A549 (cell line): ENCODE results near the gene DIPK1B. TPM values are rescaled to one million over a fixed set of nuclear protein-coding genes. Genes with fewer than 3 reads are reported as not detected.

Experiments used
- ATAC-seq, 2 experiments: fragments of 200-7000 bp in 1 of 2; fragments of >200 bp in 1 of 2; cut with Nextera tagmentation in 1 of 2; cut with Tn5 transposase in 1 of 2; 3 replicates each; pipeline versions ENCODE4 v1.8.0 to v1.9.1; 2018 to 2020; ENCODE audit warnings: mild to moderate bottlenecking in 1 of 2, moderate library complexity in 1 of 2
- CTCF ChIA-PET: fragments of 300-600 bp; sonication (Branson Sonifier 250); formaldehyde crosslinking; extraction: SDS; loops from one replicate; lab custom pipeline; 2021; ENCODE audit warnings: antibody characterized with exemption, inconsistent platforms; lab: Yijun Ruan, JAX
- POLR2A ChIA-PET: fragments of 350-600 bp; formaldehyde crosslinking; extraction: SDS; loops from one replicate; lab custom pipeline; 2021; ENCODE audit warnings: antibody characterized with exemption, inconsistent platforms; lab: Yijun Ruan, JAX
- DNase-seq, 2 experiments: peaks; one replicate each; pipeline versions ENCODE4 v3.0.0 to v3.0.0-alpha.2; 2011 to 2016; ENCODE audit warnings: low read depth in 1 of 2, low spot score in 1 of 2
- FAIRE-seq: peaks from 2 replicates; lab custom pipeline; 2011; peaks lifted over from hg19 to GRCh38; lab: Jason Lieb, UNC
- H3K27ac ChIP-seq, 2 experiments: fragments of >200 bp; sonication (Bioruptor Twin); formaldehyde crosslinking; 3 replicates each; pipeline ENCODE4 v1.5.1; 2016 to 2017
- H3K4me1 ChIP-seq: fragments of >200 bp; sonication (Bioruptor Twin); formaldehyde crosslinking; 3 replicates; pipeline ENCODE4 v1.6.1; 2016
- H3K4me2 ChIP-seq: fragments of >200 bp; sonication (Bioruptor Twin); formaldehyde crosslinking; 3 replicates; pipeline ENCODE4 v1.6.1; 2016
- H3K4me3 ChIP-seq: fragments of >200 bp; sonication (Bioruptor Twin); formaldehyde crosslinking; 3 replicates; pipeline ENCODE4 v1.5.1; 2016
- H3K9me3 ChIP-seq: fragments of >200 bp; sonication (Bioruptor Twin); formaldehyde crosslinking; 3 replicates; pipeline ENCODE4 v1.6.1; 2016
- CBX2 ChIP-seq: fragments of 200-600 bp; sonication (generic); IDR thresholded peaks from 2 replicates; pipeline ENCODE4 v1.6.1; 2016; ENCODE audit warnings: low read depth, mild to moderate bottlenecking, borderline replicate concordance
- EHF ChIP-seq: fragments of 250-450 bp; sonication (Bioruptor Pico); IDR thresholded peaks from 2 replicates; pipeline ENCODE4 v1.5.0; 2020; ENCODE audit warnings: mild to moderate bottlenecking
- EHMT2 ChIP-seq: fragments of 200-600 bp; sonication (generic); IDR thresholded peaks from 2 replicates; pipeline ENCODE4 v1.6.1; 2016; ENCODE audit warnings: antibody characterized with exemption, low read depth, mild to moderate bottlenecking, moderate library complexity
- EP300 ChIP-seq, 2 experiments: fragments of >200 bp; sonication (Bioruptor Twin); formaldehyde crosslinking; IDR thresholded peaks; 2 replicates in 1 of 2; 3 replicates in 1 of 2; pipeline ENCODE4 v1.6.1; 2016 to 2017
- FOSL2 ChIP-seq, 2 experiments: fragments of 450-650 bp in 1 of 2; fragments of >200 bp in 1 of 2; sonication (Bioruptor Twin) in 1 of 2; formaldehyde crosslinking; IDR thresholded peaks; 2 replicates each; pipeline versions ENCODE4 v1.5.0 to v1.6.1; 2016 to 2020; ENCODE audit warnings: mild to moderate bottlenecking in 1 of 2, moderate library complexity in 1 of 2
- HEYL ChIP-seq: fragments of 250-450 bp; sonication (Bioruptor Pico); IDR thresholded peaks from 2 replicates; pipeline ENCODE4 v1.8.0; 2021; ENCODE audit warnings: mild to moderate bottlenecking, moderate library complexity
- HMGXB4 ChIP-seq: fragments of 250-450 bp; sonication (Bioruptor Pico); IDR thresholded peaks from 2 replicates; pipeline ENCODE4 v1.5.0; 2021; ENCODE audit warnings: mild to moderate bottlenecking, moderate library complexity, borderline replicate concordance
- HOXA7 ChIP-seq: fragments of 250-450 bp; sonication (Bioruptor Pico); IDR thresholded peaks from 2 replicates; pipeline ENCODE4 v1.5.0; 2020; ENCODE audit warnings: mild to moderate bottlenecking, moderate library complexity
- HOXB13 ChIP-seq: fragments of 250-450 bp; sonication (Bioruptor Pico); IDR thresholded peaks from 2 replicates; pipeline ENCODE4 v1.5.0; 2020; ENCODE audit warnings: low read depth, mild to moderate bottlenecking, moderate library complexity
- JUN ChIP-seq, 2 experiments: fragments of >200 bp; sonication (Bioruptor Twin); formaldehyde crosslinking; IDR thresholded peaks; 2 replicates in 1 of 2; 3 replicates in 1 of 2; pipeline ENCODE4 v1.6.1; 2016 to 2017
- KDM1A ChIP-seq: fragments of 200-600 bp; sonication (generic); IDR thresholded peaks from 2 replicates; pipeline ENCODE4 v1.6.1; 2016; ENCODE audit warnings: low read depth, mild to moderate bottlenecking
- MAFK ChIP-seq: fragments of 450-650 bp; IDR thresholded peaks from 2 replicates; pipeline ENCODE4 v1.6.1; 2014; ENCODE audit not compliant: partially characterized antibody
- RAD21 ChIP-seq, 2 experiments: fragments of >200 bp in 1 of 2; sonication (Bioruptor Twin) in 1 of 2; formaldehyde crosslinking in 1 of 2; IDR thresholded peaks in 1 of 2; conservative IDR thresholded peaks in 1 of 2; 2 replicates in 1 of 2; 3 replicates in 1 of 2; pipeline ENCODE4 v1.6.1; 2012 to 2018; ENCODE audit warnings: inconsistent platforms in 1 of 2
- SREBF2 ChIP-seq: fragments of 450-650 bp; IDR thresholded peaks from 2 replicates; pipeline ENCODE4 v1.6.1; 2014; ENCODE audit warnings: mild to moderate bottlenecking, moderate library complexity
- ZC3H11A ChIP-seq: fragments of 450-650 bp; IDR thresholded peaks from 2 replicates; pipeline ENCODE4 v1.6.1; 2014; ENCODE audit warnings: antibody characterized with exemption, mild to moderate bottlenecking
- WGBS: methylation state at CpG from one replicate; pipeline ENCODE4 v1.1.6; 2017; ENCODE audit errors: missing lambda C conversion rate; 5-methylcytosine and 5-hydroxymethylcytosine counted together
- polyA plus RNA-seq, 4 experiments: library from polyadenylated mRNA; depleted of rRNA in 3 of 4; stranded (reverse); fragments of >200 nt; fragmentation: RNase III in 1 of 4; extraction: RNeasy Plus Mini Kit Qiagen cat#74134 plus additional on column Dnase treatment in 1 of 4; gene quantifications; 2 replicates in 3 of 4; 3 replicates in 1 of 4; pipeline ENCODE4 v1.2.3, GENCODE V29; 2011 to 2017
- TF ChIP-seq, protein P1 (sequence below): fragments of 250-450 bp; sonication (Bioruptor Pico); IDR thresholded peaks from 2 replicates; pipeline ENCODE4 v1.5.0; 2020; ENCODE audit warnings: low read depth, mild to moderate bottlenecking, moderate library complexity
- TF ChIP-seq, protein P2 (sequence below): fragments of 200-600 bp; sonication (generic); IDR thresholded peaks from 2 replicates; pipeline ENCODE4 v1.6.1; 2016; ENCODE audit warnings: antibody characterized with exemption, mild to moderate bottlenecking, moderate library complexity

The DIPK1B gene
- polyA plus RNA-seq, 2 of the 4 experiments (the other 2 are of a cell fraction) = 6.7 TPM

- no peak overlapping the region for H3K27ac ChIP-seq
- CTCF ChIA-PET = interaction anchor here (0.7 to 7.9 kb wide), 15 partner anchors 9 to 184 kb away, joined by 3 to 186 read pairs (median 9); partner anchors contain the start of genes AGPAT2 and EGFL7
- no peak overlapping the region for H3K4me2 ChIP-seq
- no peak for ATAC-seq
- WGBS = 94% methylated on average over 20 of the region's 36 CpGs
- no peak for FAIRE-seq
- no peaks in the 10 kb centered on the region for H3K9me3 ChIP-seq
- H3K4me3 ChIP-seq = no peak overlapping the region
- DNase-seq = no peak
- no peak for TF ChIP-seq EHF (CRISPR knock-in tag)
- POLR2A ChIA-PET = interaction anchor here (1.3 kb wide), 1 partner anchor 23 kb away, joined by 6 read pairs; no protein-coding TSS in a partner anchor
- peaks cover 50% of the 10 kb centered on the region for H3K4me1 ChIP-seq
Measured at GRCh38 chr9:136670576-136671253, 41.7 kb upstream of the DIPK1B start.

GRCh38 chr9:136671254-136671614 is 41.1 kb upstream of the DIPK1B start:
- CTCF ChIA-PET = interaction anchor here (0.7 to 7.9 kb wide), 29 partner anchors 10 to 325 kb away, joined by 3 to 186 read pairs (median 6); partner anchors contain the start of genes AGPAT2, EGFL7 and SNAPC4
- no peaks in the 10 kb centered on the region for H3K9me3 ChIP-seq
- no peak overlapping the region for H3K4me3 ChIP-seq
- H3K4me2 ChIP-seq = no peak overlapping the region
- TF ChIP-seq ZC3H11A (no peak), EHMT2 (no peak), MAFK (no peak), HMGXB4 (no peak), HOXB13 (CRISPR knock-in tag) (no peak), JUN (IDR thresholded peaks at IDR 0.05) (no peak), HOXA7 (CRISPR knock-in tag) (no peak), CBX2 (no peak), FOSL2 (IDR thresholded peaks at IDR 0.05) (no peak), FOSL2 (CRISPR knock-in tag; IDR thresholded peaks at IDR 0.05) (no peak), EP300 (IDR thresholded peaks at IDR 0.05) (no peak), KDM1A (no peak), SREBF2 (no peak), RAD21 (conservative IDR thresholded peaks at IDR 0.05 in 1 of 2, IDR thresholded peaks at IDR 0.05 in 1 of 2) (no peak), HEYL (CRISPR knock-in tag) (no peak)
- TF ChIP-seq, protein P1, sequence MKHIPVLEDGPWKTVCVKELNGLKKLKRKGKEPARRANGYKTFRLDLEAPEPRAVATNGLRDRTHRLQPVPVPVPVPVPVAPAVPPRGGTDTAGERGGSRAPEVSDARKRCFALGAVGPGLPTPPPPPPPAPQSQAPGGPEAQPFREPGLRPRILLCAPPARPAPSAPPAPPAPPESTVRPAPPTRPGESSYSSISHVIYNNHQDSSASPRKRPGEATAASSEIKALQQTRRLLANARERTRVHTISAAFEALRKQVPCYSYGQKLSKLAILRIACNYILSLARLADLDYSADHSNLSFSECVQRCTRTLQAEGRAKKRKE (CRISPR knock-in tag) = no peak
- TF ChIP-seq, protein P2, sequence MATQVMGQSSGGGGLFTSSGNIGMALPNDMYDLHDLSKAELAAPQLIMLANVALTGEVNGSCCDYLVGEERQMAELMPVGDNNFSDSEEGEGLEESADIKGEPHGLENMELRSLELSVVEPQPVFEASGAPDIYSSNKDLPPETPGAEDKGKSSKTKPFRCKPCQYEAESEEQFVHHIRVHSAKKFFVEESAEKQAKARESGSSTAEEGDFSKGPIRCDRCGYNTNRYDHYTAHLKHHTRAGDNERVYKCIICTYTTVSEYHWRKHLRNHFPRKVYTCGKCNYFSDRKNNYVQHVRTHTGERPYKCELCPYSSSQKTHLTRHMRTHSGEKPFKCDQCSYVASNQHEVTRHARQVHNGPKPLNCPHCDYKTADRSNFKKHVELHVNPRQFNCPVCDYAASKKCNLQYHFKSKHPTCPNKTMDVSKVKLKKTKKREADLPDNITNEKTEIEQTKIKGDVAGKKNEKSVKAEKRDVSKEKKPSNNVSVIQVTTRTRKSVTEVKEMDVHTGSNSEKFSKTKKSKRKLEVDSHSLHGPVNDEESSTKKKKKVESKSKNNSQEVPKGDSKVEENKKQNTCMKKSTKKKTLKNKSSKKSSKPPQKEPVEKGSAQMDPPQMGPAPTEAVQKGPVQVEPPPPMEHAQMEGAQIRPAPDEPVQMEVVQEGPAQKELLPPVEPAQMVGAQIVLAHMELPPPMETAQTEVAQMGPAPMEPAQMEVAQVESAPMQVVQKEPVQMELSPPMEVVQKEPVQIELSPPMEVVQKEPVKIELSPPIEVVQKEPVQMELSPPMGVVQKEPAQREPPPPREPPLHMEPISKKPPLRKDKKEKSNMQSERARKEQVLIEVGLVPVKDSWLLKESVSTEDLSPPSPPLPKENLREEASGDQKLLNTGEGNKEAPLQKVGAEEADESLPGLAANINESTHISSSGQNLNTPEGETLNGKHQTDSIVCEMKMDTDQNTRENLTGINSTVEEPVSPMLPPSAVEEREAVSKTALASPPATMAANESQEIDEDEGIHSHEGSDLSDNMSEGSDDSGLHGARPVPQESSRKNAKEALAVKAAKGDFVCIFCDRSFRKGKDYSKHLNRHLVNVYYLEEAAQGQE = no peak
- DNase-seq (peak in 1 of 2 experiments; percentile 54), FAIRE-seq (no peak), ATAC-seq (peak in 1 of 2 experiments; percentile 10; a peak in 2 of 6 replicates)
- H3K4me1 ChIP-seq = peaks cover 54% of the 10 kb centered on the region
- POLR2A ChIA-PET = interaction anchor here (0.8 to 1.3 kb wide), 2 partner anchors 22 to 57 kb away, joined by 3 to 6 read pairs; no protein-coding TSS in a partner anchor
- H3K27ac ChIP-seq = no peak overlapping the region; a peak in 1 of 6 replicates
- WGBS = 80% methylated on average over 3 of the region's 12 CpGs
